Parathyroid adenoma (tissue), 2 donors: ENCODE measurements around the gene HOXB6.
A peak's percentile ranks its signal among the peaks of the same experiment; 100 is the strongest.

Experiments
- H2AFZ ChIP-seq: fragments of 300-600 bp; sonication (generic); one replicate; pipeline ENCODE4 v1.7.0; 2017; ENCODE audit warnings: antibody characterized with exemption, mild to moderate bottlenecking
- H3K27ac ChIP-seq: fragments of 300-600 bp; sonication (generic); one replicate; pipeline ENCODE4 v1.7.0; 2017
- H3K27me3 ChIP-seq: fragments of 300-600 bp; sonication (generic); one replicate; pipeline ENCODE4 v1.7.0; 2017; ENCODE audit warnings: low read length; ENCODE audit not compliant: control insufficient read depth, insufficient read depth
- H3K36me3 ChIP-seq: fragments of 300-600 bp; sonication (generic); one replicate; pipeline ENCODE4 v1.7.0; 2017; ENCODE audit warnings: low read length; ENCODE audit not compliant: control insufficient read depth, insufficient read depth
- H3K4me1 ChIP-seq: fragments of 300-600 bp; sonication (generic); one replicate; pipeline ENCODE4 v1.7.0; 2017; ENCODE audit warnings: control low read depth
- H3K4me2 ChIP-seq: fragments of 300-600 bp; sonication (generic); one replicate; pipeline ENCODE4 v1.7.0; 2017; ENCODE audit warnings: low read length
- H3K4me3 ChIP-seq: fragments of 300-600 bp; sonication (generic); one replicate; pipeline ENCODE4 v1.7.0; 2017; ENCODE audit warnings: low read depth, low read length
- H3K79me2 ChIP-seq: fragments of 300-600 bp; sonication (generic); one replicate; pipeline ENCODE4 v1.7.0; 2017; ENCODE audit warnings: control low read depth
- H3K9ac ChIP-seq: fragments of 300-600 bp; sonication (generic); one replicate; pipeline ENCODE4 v1.7.0; 2017; ENCODE audit warnings: mild to moderate bottlenecking
- H3K9me3 ChIP-seq: fragments of 300-600 bp; sonication (generic); one replicate; pipeline ENCODE4 v1.7.0; 2017; ENCODE audit warnings: low read length; ENCODE audit not compliant: control insufficient read depth
- CTCF ChIP-seq: fragments of 300-600 bp; sonication (generic); IDR thresholded peaks from one replicate; pipeline ENCODE4 v1.7.0; 2017; ENCODE audit warnings: antibody characterized with exemption, mild to moderate bottlenecking
- donor health status: primary hyperparathyroidism.

Gene HOXB6

GRCh38 chr17:48600244-48601098 lies 4.3 kb downstream of the HOXB6 start:
- H2AFZ ChIP-seq, result no peak overlapping the region
- H3K27me3 ChIP-seq, result peaks cover 28% of the 10 kb centered on the region
- H3K36me3 ChIP-seq, result no peaks in the 10 kb centered on the region
- no peaks in the 10 kb centered on the region for H3K79me2 ChIP-seq
- no peak overlapping the region for H3K27ac ChIP-seq
- no peaks in the 10 kb centered on the region for H3K4me1 ChIP-seq
- no peaks in the 10 kb centered on the region for H3K9me3 ChIP-seq
- no peak for TF ChIP-seq CTCF
- H3K9ac ChIP-seq, result no peak overlapping the region
- H3K4me3 ChIP-seq, result no peak overlapping the region
- no peak overlapping the region for H3K4me2 ChIP-seq

DNA sequence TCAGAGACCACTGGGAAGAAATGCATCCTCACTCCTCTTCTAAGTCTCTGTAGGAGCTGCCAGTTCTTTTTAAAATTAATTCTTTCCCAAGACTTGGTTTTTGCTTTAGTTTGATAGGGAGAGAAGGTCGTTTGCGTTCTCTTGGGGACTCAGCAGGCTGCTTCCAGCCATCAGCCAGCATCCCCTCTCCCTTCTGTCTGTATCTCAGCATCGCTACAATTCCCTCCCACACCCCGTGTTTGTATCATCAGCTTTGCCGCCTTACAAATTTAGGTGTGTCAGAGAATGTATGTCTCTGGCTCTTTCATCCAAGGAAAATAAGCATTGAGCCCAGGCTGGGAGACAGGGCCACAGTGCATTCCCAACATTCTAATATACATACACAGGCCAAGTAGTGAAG lies 5.4 kb downstream of the HOXB6 start:
- H3K9me3 ChIP-seq, result no peaks in the 10 kb centered on the region
- H3K27me3 ChIP-seq, result peaks cover 20% of the 10 kb centered on the region
- H3K4me3 ChIP-seq, result no peak overlapping the region
- no peak overlapping the region for H2AFZ ChIP-seq
- no peak for TF ChIP-seq CTCF
- no peak overlapping the region for H3K4me2 ChIP-seq
- H3K36me3 ChIP-seq, result no peaks in the 10 kb centered on the region
- H3K79me2 ChIP-seq, result no peaks in the 10 kb centered on the region
- no peak overlapping the region for H3K9ac ChIP-seq
- no peaks in the 10 kb centered on the region for H3K4me1 ChIP-seq
- no peak overlapping the region for H3K27ac ChIP-seq

DNA sequence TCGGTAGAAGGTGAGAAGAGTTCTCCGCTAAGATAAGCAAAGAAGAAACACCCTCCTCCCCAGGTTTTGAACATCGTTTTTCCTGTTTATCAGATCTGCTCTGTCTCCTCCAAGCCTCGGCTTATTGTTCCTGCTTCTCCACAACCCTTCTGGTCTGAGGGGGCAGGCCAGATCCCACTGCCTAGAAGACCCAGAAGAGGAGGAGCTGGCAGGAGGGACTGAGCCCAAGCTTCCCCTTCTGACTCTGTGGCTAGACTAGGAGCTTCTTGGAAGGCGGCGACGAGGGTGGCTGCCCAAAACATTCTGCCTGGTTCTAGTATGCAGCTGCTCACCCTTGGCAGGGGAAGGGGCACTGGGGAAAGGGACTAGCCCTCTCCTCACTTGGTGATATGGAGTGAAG lies 6.0 kb downstream of the HOXB6 start:
- Histone ChIP-seq H3K27ac (no peak overlapping the region), H3K4me3 (no peak overlapping the region), H3K36me3 (no peaks in the 10 kb centered on the region), H3K9me3 (no peaks in the 10 kb centered on the region), H3K9ac (no peak overlapping the region), H3K4me2 (no peak overlapping the region), H3K79me2 (no peaks in the 10 kb centered on the region), H3K4me1 (no peaks in the 10 kb centered on the region), H3K27me3 (peaks cover 15% of the 10 kb centered on the region), H2AFZ (no peak overlapping the region)
- no peak for TF ChIP-seq CTCF

GRCh38 chr17:48597778-48598631 lies 6.8 kb downstream of the HOXB6 start:
- no peak for TF ChIP-seq CTCF
- H3K36me3 ChIP-seq, result no peaks in the 10 kb centered on the region
- peak overlapping the region; percentile 25 for H2AFZ ChIP-seq
- peaks cover 9% of the 10 kb centered on the region for H3K27me3 ChIP-seq
- H3K9me3 ChIP-seq, result no peaks in the 10 kb centered on the region
- no peak overlapping the region for H3K9ac ChIP-seq
- H3K4me1 ChIP-seq, result no peaks in the 10 kb centered on the region
- H3K4me2 ChIP-seq, result peak overlapping the region; percentile 91
- no peaks in the 10 kb centered on the region for H3K79me2 ChIP-seq
- H3K4me3 ChIP-seq, result peak overlapping the region; percentile 76
- no peak overlapping the region for H3K27ac ChIP-seq
